NCI-H2227 treated with DMSO at 0.1 percent for 48 hours (cell line): ENCODE measurements around the gene WDR19.

ENCODE experiments used
- DNase-seq: peaks from one replicate; lab custom pipeline; 2025; lab: John Stamatoyannopoulos, UW

WDR19 gene

DNA sequence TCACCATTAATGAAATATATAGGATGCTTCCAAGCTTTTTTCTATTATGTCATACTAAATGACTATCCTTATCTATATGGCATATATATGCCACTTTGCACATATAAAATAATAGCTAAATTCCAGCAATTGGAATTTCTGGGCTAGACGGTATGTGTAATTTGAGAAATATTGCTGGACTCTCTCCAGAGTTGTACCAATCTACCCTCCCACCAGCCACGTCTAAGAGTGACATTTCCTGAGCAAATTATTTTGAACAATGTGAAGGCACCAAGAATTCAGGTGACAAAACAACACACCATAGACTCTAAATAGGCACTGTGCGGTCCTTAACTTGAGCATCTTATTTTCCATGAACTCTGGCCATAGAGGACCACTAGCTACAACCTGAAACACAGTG is 121.5 kb downstream of the WDR19 start:
- DNase-seq: no peak

DNA sequence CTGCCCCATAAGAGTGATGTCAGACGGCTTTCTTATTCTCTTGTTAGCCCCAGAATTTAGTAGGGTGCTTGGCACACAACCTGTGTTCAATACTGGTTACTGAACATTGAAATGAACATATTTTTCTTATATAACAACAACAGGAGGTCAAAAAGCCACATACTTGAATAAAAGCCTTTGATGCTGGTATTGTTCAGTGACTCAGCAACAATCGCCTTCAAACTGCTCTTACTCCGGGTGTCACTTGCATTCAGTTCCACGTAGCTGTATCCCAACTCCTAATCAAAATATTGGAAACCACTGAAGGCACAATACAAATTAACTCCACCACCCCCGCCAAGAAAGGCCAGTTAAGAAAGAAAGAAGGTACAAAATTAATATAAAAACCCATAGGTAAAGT is 122.3 kb downstream of the WDR19 start:
- DNase-seq: no peak

DNA sequence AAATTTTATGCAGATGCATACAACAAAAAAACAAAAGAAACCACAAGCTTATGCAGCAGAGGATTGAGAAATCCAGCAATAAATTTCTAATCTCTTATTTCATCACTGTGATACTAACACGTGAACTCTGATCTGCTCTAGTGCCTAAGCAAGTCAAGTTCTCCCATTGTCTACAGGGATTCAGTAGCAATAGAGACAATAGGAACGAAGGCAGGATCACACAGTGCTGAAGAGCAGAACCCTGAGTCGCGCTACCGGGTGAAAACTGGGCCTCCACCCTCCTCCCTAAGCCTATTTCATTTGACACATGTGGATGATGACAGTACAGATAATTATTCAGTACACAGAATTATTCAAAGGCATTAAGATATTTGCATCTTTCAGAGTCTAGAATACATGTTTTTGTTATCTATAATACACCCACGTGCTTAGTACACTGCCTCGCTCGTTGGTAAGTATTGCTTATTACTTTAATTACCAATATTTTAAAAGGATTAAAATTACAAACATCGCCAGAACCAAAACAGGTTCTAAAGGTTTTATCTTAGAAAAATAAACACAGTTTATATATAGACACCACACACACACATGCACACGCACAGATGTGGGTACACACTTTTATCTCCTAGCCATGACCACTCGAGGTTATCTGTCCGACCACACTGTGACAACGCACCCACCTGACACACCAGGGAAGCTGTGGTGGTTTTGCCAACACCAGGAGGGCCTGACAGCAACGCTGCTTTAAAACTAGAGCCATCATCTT is 123.8 kb downstream of the WDR19 start:
- DNase-seq: no peak

DNA sequence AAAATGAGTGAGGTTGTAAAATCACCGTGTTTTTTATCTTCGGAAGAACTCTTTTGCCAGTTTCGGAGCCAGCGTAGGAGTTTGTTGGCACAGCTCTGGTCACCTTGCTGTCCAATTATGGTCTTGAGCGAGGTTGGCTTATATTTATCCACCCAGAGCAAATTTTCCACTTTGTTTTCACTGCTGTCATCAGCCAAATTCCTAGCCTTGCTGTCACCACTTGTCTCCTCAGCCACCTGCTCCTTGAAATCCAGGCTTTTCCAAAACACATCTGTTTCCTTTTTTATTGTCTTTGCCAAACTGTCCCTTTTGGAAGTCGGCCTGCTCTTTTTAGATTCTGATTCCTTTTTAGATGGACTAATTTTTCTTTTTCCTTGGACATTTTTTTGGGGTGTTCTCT is 126.3 kb downstream of the WDR19 start:
- no peak for DNase-seq

DNA sequence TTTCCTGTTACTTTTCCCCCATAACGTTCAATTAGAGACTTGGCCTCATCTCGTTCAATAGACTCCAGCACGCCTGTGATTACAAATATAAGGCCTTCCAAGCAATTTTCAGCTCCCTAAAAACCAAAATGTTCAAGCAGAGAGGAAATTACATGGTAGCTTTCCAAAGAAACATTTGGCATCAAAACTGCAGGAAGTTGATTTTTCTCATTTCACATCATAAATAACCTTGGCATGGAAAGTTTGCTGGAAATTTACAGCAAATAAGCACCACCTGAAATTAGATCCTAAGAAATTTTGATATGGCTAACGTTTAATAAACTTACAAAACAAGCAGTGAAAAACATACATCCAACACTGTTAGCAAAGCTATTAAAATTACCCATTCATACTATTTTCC is 130.5 kb downstream of the WDR19 start:
- DNase-seq: peak; percentile 9

DNA sequence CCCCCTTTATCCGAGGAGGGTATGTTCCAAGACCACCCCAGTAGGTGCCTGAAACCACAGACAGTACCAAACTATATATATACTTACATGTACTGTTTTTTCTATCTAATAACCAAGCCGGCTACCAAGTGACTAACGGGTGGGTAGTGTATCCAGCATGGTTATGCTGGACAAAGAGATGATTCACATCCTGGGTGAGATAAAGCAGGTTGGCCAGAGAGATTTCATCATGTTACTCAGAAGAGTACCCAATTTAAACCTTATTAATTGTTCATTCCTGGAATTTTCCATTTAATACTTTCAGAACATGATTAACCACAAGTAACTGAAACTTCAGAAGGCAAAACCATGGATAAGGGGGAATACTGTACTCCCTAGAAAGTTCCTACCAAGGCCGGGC is 137.3 kb downstream of the WDR19 start:
- no peak for DNase-seq

DNA sequence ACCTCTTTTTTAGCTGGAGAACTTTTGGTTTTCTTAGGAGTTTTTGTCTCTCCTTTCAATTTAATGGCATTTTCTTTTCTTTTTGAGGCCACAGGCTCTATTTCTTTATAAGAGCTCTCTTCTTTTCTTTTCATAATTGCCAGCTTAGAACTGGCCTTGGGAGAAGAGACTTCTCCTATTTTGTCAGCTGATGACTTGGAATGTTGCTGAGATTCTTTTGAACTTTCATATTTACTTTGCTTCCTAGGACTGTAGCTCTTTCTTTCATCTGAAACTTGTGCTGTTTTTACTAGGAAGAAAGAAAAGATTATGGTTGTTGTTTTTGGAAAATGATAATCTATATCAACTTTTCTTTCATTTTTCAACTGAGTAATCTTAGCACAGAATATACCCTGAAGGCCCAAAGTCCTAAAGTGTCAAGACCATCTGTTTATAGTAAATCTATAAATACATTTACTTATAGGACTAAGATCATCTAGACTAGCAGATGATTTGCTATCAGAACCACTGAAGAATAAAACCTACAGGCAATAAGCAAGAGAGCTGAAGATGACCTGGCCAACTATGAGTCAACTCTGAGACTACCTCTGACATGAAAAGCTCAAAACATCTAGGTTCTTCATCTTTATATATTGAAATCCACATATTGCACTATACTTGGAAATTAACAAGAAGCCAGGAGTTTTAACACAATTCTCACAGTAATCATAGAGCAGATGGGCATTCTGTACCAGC is 138.2 kb downstream of the WDR19 start:
- DNase-seq: no peak

DNA sequence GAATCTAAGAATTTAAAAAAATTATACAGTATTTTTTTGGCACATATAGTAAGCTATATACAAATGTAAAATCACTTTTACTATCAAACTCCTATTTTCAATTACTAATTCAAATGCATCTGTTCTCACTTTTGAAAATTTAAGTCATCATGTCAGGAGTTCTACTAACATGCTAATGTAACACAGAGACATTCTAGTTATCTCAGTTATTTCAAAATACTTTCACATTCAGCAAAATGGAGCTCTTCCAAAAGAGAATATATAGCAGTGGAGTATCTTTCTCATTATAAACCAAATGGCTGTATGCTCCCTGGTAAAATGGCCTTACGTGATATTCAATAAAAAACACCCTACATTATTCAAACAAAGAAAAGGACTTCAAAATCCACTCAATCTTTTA is 141.5 kb downstream of the WDR19 start:
- no peak for DNase-seq

DNA sequence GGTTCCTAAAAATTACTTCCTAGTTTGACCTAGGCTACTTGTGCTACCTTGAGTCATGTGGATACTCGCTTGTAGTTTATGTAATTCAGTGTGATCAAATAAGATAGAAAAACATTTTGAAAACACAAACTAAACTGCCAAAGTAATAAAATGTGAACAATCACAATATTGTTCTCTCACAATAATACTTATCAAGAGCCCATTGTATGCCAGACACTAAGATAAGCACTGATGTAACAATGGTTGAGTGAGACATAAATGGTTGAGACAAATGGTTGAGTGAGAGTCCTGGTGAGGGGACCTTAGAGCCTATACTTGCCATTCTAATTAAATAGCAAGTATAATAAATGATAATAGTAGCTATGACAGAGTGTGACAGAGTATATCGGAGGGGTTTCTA is 142.1 kb downstream of the WDR19 start:
- no peak for DNase-seq

DNA sequence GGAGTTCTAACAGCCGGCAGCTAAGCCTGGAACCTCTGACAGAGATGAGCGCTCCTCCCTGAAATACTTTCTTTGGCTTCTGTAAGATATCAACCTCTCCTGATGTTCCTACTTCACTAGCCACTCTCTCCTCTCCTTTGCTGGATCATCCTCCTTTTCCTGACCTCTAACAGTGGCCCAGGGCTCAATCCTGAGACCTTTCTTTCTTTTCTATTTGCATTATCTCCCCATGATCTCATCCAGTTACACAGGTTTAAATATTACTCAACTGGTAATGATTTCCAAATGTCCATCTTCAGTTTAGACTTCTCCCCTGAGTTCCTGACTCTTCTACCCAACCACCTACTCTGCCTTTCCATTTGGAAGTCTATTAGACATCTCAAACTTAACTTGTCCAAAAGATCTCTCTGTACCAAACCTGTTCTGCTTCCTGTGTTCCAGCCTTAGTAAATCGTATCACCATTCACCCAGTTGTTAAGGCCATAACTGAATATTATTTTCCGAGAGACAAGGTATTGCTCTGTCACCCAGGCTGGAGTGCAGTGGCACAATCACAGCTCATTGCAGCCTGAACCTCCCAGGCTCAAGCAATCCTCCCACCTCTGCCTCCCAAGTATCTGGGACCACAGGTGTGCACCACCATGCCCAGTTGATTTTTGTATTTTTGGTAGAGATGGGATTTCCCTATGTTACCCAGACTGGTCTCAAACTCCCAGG is 142.7 kb downstream of the WDR19 start:
- no peak for DNase-seq

DNA sequence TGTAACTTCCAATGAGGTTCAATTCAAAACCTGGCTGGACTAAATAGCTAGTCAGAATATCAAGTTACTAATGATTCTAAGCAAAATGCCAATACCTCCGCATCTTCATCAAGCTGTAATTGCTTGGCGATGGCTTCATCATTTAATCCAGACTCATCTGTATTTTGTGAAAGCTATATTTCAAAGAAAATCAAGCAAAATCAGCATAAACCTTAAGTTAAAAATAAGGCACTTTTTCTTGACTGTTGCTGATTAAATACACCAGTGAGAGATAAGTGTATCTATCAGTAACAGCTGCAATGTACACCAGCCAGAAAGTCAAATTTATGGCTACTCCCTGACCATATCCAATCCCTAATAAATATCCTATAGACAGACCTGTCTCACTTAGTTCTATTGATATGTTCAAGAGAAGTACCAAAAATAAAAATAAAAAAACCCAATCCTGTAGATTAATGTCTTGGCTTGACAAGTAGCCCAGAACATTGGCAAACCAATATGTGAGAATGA is 144.2 kb downstream of the WDR19 start:
- no peak for DNase-seq

DNA sequence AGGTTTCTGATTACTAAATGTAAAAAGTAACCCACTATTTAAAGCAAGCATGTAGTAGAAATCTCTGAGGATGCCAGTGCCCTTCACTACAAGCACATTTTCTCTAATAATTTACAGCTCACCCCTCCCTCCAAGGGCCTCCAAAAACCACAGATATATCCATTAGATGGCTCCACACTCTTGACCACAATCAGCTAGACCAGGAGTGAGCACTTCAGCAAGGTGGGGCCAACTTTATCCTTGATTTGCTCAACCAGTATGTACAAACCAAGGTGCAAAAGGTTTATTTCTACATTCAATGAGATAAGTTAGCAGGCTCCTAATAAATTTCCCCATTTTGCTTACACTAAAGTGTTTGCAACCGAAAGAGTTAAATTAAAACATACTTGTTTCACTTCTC is 148.0 kb downstream of the WDR19 start:
- no peak for DNase-seq

DNA sequence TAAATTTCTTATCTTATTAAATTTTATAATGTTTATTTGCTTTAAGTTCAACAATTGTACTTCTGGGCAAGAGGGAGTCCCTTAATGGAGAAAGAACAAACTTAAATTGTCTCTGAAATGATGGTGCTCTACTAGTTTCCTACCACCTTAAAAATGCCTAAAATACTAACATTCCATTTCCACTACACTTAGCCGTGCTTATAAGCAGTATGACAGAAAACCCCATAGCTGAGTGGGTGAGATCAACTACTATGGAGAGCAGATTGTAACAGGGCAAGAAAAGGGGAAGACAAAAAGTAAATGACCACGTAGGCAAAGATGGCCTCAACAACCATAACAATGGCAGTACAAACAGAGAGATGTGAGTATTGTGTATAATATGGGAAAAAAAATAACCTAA is 148.9 kb downstream of the WDR19 start:
- no peak for DNase-seq
